HepG2 (cell line): Measurements from ENCODE around the gene RGPD6. TPM values are rescaled to one million over a fixed set of nuclear protein-coding genes. Genes with fewer than 3 reads are reported as not detected.
"Not testable (repeated sequence)": the region's sequence is repeated elsewhere in the genome, so short reads cannot be mapped to it uniquely, and the experiment has no call there.

ENCODE experiments used
- ATAC-seq: fragments of 200-7000 bp; cut with Tn5 transposase; 3 replicates; pipeline ENCODE4 v1.9.1; 2020; ENCODE audit warnings: mild to moderate bottlenecking, moderate library complexity
- BruUV-seq: library from RNA; stranded (reverse); fragments of 400-500 nt; replicated peaks from 2 replicates; lab custom pipeline; 2021; lab: Mats Ljungman, UMichigan
- CTCF ChIA-PET: fragments of 300-600 bp; formaldehyde crosslinking; extraction: SDS; loops from one replicate; lab custom pipeline; 2021; ENCODE audit warnings: low total read pairs, inconsistent platforms, low intra/inter-chr PET ratio; lab: Yijun Ruan, JAX
- POLR2A ChIA-PET: fragments of 350-600 bp; sonication (Branson Sonifier 250); formaldehyde crosslinking; loops from one replicate; lab custom pipeline; 2020; ENCODE audit warnings: antibody characterized with exemption, inconsistent platforms; lab: Yijun Ruan, JAX
- DNase-seq: peaks from one replicate; pipeline ENCODE4 v3.0.0-alpha.2; 2015; ENCODE audit warnings: low spot score
- FAIRE-seq: peaks from 3 replicates; lab custom pipeline; 2011; peaks lifted over from hg19 to GRCh38; lab: Jason Lieb, UNC
- H2AFZ ChIP-seq: one replicate; pipeline ENCODE4 v1.6.1; 2011; ENCODE audit warnings: low read length, inconsistent platforms
- H3K27ac ChIP-seq: fragments of 300-600 bp; 3 replicates; pipeline ENCODE4 v1.8.0; 2011; ENCODE audit warnings: mixed run types, mild to moderate bottlenecking, mixed read lengths, low read length, inconsistent platforms; ENCODE audit not compliant: insufficient read depth; ENCODE audit errors: extremely low read length
- H3K27me3 ChIP-seq, 2 experiments: fragments of 200-600 bp in 1 of 2; 2 replicates in 1 of 2; 3 replicates in 1 of 2; pipeline versions ENCODE4 v1.6.0 to v1.8.0; 2011; ENCODE audit warnings: low read length in 2 of 2, mild to moderate bottlenecking in 2 of 2, moderate library complexity in 2 of 2, inconsistent platforms in 1 of 2; ENCODE audit not compliant: insufficient read depth in 2 of 2, control insufficient read depth in 1 of 2
- H3K36me3 ChIP-seq, 2 experiments: fragments of 200-600 bp in 1 of 2; replicated peaks in 1 of 2; 2 replicates in 1 of 2; 3 replicates in 1 of 2; pipeline versions ENCODE4 v1.5.1 to v1.8.0; 2011; ENCODE audit warnings: low read length in 2 of 2, inconsistent platforms in 1 of 2; ENCODE audit not compliant: insufficient read depth in 2 of 2, control insufficient read depth in 1 of 2
- H3K4me1 ChIP-seq: 2 replicates; pipeline ENCODE4 v1.5.1; 2012; ENCODE audit warnings: low read length, inconsistent platforms; ENCODE audit not compliant: insufficient read depth
- H3K4me2 ChIP-seq: 2 replicates; pipeline ENCODE4 v1.6.0; 2011; ENCODE audit warnings: low read depth, low read length, inconsistent platforms
- H3K4me3 ChIP-seq, 3 experiments: fragments of 200-600 bp in 1 of 3; sonication (generic), shearing (Covaris generic) in 1 of 3; replicated peaks in 1 of 3; 2 replicates each; pipeline ENCODE4 v1.5.1; 2011 to 2016; ENCODE audit warnings: low read length in 3 of 3, inconsistent platforms in 2 of 3, low read depth in 2 of 3, mild to moderate bottlenecking in 2 of 3, control low read depth in 1 of 3, mixed read lengths in 1 of 3; ENCODE audit not compliant: insufficient read depth in 1 of 3
- H3K79me2 ChIP-seq: one replicate; pipeline ENCODE4 v1.6.1; 2011; ENCODE audit warnings: low read length, inconsistent platforms; ENCODE audit not compliant: insufficient read depth
- H3K9ac ChIP-seq: 2 replicates; pipeline ENCODE4 v1.6.0; 2011; ENCODE audit warnings: mild to moderate bottlenecking, low read depth, low read length, inconsistent platforms; ENCODE audit not compliant: insufficient read depth
- H3K9me3 ChIP-seq: 2 replicates; pipeline ENCODE4 v1.5.1; 2012; ENCODE audit warnings: mild to moderate bottlenecking, low read length
- H4K20me1 ChIP-seq: 2 replicates; pipeline ENCODE4 v1.6.0; 2011; ENCODE audit warnings: inconsistent platforms, mild to moderate bottlenecking, low read length, moderate library complexity; ENCODE audit not compliant: insufficient read depth
- WGBS: methylation state at CpG from one replicate; pipeline ENCODE4 v1.1.6; 2017; ENCODE audit warnings: low lambda C conversion rate; 5-methylcytosine and 5-hydroxymethylcytosine counted together
- in situ Hi-C: cut with HindIII; loops from 2 replicates; pipeline ENCODE4 v1.10.0; 2017; ENCODE audit warnings: low pct_unique_long_range_greater_than_20kb; ENCODE audit not compliant: extremely low pct_ligation_motif_present
- intact Hi-C: fragments of 100-400 bp; cut with micrococcal nuclease; formaldehyde crosslinking; loops from one replicate; pipeline ENCODE4 v1.10.0; 2022; ENCODE audit not compliant: unreplicated experiment
- polyA plus RNA-seq, 8 experiments: library from polyadenylated mRNA; depleted of rRNA in 3 of 8; stranded (reverse) in 7 of 8; unstranded in 1 of 8; fragments of >200 nt; fragmentation: Illumina TruSeq in 4 of 8; extraction: Trizol in 4 of 8; gene quantifications; 2 replicates each; pipeline versions ENCODE4 v1.2.1 to v1.2.3, GENCODE V29; 2011 to 2016; ENCODE audit warnings: low read depth in 4 of 8, missing spikeins in 1 of 8, mixed read lengths in 1 of 8; ENCODE audit not compliant: insufficient read depth in 1 of 8
- total RNA-seq, 5 experiments: library from RNA; depleted of rRNA; stranded (reverse); fragments of >200 nt; fragmentation: Illumina TruSeq; extraction: Trizol; gene quantifications; 2 replicates each; pipeline ENCODE4 v1.2.3, GENCODE V29; 2016; ENCODE audit warnings: low read depth in 1 of 5

Gene RGPD6
- total and polyA plus RNA-seq, 2 of the 13 experiments (the other 11 are each of a cell fraction or from before 2014, with no cell fraction given), result 12.0 to 28.4 TPM

DNA sequence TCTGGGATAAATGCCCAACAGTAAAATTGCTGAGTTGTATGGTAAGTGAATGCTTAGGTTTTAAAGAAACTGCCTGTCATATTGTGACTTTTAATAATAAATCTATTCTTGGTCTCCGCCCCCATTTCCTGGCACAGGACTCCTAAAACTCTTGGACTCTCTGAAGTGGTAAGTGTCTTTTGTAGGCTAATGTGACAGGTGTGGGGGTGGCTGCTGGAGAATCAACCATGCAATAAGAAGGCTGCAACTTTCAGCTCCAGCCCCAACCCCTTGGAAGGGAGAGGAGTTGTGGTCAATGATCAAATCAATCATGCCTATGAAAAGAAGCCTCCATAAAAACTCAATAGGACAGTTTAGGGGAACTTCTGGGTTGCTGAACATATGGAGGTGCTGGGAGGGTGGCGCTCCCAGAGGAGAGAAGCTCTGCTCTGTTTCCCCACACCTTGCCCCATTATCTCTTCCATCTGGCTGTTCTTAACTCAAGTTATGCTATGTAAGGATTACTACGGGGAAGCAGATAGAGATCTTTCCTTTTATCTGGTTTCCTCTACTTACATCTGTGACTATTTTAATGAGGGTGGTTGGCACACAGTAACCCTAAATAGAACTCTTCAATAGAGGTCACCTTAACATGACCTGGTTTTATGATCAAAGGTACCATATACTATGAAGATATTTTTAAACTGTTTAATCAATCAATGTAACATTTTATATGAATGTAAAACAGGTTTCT, 101.2 kb downstream of the RGPD6 start:
- H3K36me3 ChIP-seq, H3K4me2 ChIP-seq, intact Hi-C loops, FAIRE-seq, CTCF ChIA-PET, H3K4me3 ChIP-seq, DNase-seq, H3K27me3 ChIP-seq, BruUV-seq, H4K20me1 ChIP-seq, ATAC-seq, H3K9me3 ChIP-seq, H3K79me2 ChIP-seq, in situ Hi-C loops, H2AFZ ChIP-seq, POLR2A ChIA-PET, H3K4me1 ChIP-seq, H3K9ac ChIP-seq, H3K27ac ChIP-seq: not testable (repeated sequence)
- no CpG with 5 or more reads among the region's 3 CpGs for WGBS

DNA sequence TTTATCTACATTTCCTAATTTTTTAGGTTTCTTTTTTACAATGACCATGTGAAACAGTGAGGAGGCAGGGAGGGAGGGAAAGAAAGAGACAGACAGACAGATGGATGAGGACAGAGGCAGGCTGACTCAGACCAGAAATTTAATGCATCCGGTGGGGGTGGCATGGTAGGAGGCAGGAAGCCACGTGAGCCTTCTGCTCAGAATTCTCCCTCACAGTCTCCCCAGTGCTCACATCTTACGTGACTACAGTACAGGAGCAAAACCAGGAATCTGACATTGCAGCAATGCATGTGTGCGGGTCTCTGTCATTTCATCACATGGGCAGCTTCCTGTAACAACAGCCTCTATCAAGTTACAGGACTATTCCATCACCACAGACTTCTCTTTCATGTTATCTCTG, 102.1 kb downstream of the RGPD6 start:
- H2AFZ ChIP-seq, H4K20me1 ChIP-seq, DNase-seq, CTCF ChIA-PET, H3K9me3 ChIP-seq, intact Hi-C loops, H3K27me3 ChIP-seq, BruUV-seq, H3K4me3 ChIP-seq, in situ Hi-C loops, FAIRE-seq, H3K4me2 ChIP-seq, H3K4me1 ChIP-seq, H3K79me2 ChIP-seq, H3K27ac ChIP-seq, POLR2A ChIA-PET, H3K36me3 ChIP-seq, H3K9ac ChIP-seq, ATAC-seq: not testable (repeated sequence)
- no CpG with 5 or more reads among the region's 4 CpGs for WGBS

DNA sequence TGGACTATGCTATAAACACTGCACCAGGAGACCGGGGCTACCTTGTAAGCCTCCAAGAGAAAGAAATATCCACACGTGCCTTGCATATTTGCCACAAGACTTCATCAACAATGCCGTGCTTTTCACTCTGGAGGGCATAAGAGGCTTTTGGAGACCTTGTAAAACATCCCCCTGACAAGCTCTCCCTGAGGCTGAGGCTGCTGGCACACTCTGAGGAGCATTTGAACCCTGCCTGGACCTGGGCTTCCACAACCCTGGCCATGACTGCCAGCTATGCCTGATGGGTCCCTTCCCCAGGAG, 104.0 kb downstream of the RGPD6 start:
- H3K79me2 ChIP-seq, H4K20me1 ChIP-seq, DNase-seq, H3K27me3 ChIP-seq, H3K4me3 ChIP-seq, CTCF ChIA-PET, intact Hi-C loops, BruUV-seq, H3K4me2 ChIP-seq, H3K27ac ChIP-seq, H3K36me3 ChIP-seq, H3K4me1 ChIP-seq, in situ Hi-C loops, POLR2A ChIA-PET, H3K9me3 ChIP-seq, ATAC-seq, H2AFZ ChIP-seq, FAIRE-seq, H3K9ac ChIP-seq: not testable (repeated sequence)
- WGBS, result no CpG with 5 or more reads among the region's 3 CpGs

DNA sequence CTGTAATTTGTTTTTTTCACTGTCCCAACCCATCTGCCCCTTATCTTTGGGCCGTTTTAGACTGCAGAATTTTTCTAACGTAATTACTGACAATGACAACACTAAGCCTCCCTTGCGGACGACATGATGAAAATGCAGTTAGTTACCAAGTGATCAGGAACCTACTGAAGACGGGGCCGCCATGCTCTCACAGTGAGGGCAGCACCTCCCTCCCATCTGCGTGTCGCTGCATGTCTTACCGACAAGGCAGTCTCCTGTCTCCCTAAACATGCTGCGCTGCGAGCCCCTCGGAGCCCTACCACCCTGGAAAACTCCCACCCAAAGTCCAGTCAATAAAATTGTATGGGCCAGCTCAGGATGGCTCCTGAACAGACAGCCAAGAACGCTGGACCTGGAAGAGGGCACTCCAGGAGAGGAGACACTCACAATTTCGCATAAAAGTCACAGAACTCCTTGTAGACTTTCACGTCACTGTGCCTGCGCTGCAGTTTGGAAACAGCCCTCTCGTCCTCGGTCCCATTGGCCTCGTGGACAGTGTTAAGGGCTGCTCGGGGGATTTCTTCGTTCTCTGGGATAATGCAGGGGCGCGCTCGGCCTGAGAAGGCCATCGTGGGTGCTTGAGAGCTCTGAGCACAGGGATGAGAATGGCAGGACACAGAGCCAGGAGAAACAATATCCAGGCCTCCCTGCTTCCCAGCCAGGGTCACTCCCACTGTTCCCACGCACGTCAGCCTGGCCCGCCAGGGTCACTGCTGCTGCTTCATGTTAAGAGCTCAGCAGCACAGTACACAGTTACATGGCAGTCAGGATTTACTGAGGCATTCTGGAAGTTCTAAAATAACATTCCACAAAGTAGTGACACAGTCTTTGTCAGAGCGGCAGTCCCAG, 104.6 kb downstream of the RGPD6 start, which contains the start of gene LIMS4:
Gene LIMS4, minus strand, starts transcription at position 646 of the 888 bp plus-strand sequence. Its CDS starts 38 bp downstream, at position 608.
- intact Hi-C loops, FAIRE-seq, H3K36me3 ChIP-seq, H3K4me2 ChIP-seq, in situ Hi-C loops, H2AFZ ChIP-seq, H3K9ac ChIP-seq, POLR2A ChIA-PET, H3K4me3 ChIP-seq, H4K20me1 ChIP-seq, H3K27ac ChIP-seq, CTCF ChIA-PET, H3K27me3 ChIP-seq, H3K79me2 ChIP-seq, BruUV-seq, H3K9me3 ChIP-seq, DNase-seq, H3K4me1 ChIP-seq: not testable (repeated sequence)
- ATAC-seq, result peak; percentile 65
- WGBS, result no CpG with 5 or more reads among the region's 29 CpGs
